ENCODE data around the gene TIPARP.

GRCh38 chr3:156721687-156722618 lies 47.6 kb downstream of the TIPARP start:
- TF ChIP-seq TAF1 (IDR thresholded peaks at IDR 0.05; ENCODE audit: borderline replicate concordance, insufficient read depth, low read length), result no peak
- no peak for TF ChIP-seq POLR2AphosphoS5 (IDR thresholded peaks at IDR 0.05; ENCODE audit: low read depth, low read length)

Measured in PFSK-1 (cell line).